ENCODE data around the gene POGZ. TPM values are rescaled to one million over a fixed set of nuclear protein-coding genes. Genes with fewer than 3 reads are reported as not detected.

The POGZ gene
- total RNA-seq, 6 experiments from 2014 or later = 13.5 to 44.9 (median 29.9) TPM

DNA sequence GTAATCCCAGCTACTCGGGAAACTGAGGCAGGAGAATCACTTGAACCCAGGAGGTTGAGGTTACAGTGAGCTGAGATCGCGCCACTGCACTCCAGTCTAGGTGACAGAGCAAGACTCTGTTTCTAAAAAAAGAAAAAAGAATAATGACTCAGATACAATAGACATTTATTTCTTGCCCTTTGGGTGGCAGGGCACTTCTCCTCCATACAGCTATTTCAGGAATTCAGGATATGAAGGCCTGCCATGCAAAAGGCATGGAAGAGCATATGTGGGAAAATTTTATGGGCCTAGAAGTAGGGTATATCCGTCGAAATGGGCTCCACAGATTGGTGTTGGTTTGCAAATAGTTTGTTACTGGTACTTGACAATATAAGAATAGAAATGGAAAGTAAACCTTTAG, 20.2 kb upstream of the POGZ start:
- Histone ChIP-seq H3K4me1 (no peaks in the 10 kb centered on the region), H3K27ac (no peak overlapping the region), H3K27me3 (no peaks in the 10 kb centered on the region), H3K4me3 (no peak overlapping the region), H3K9me3 (no peaks in the 10 kb centered on the region), H3K36me3 (no peaks in the 10 kb centered on the region)
- intact Hi-C loops (cut with DNase I) = no loop called here
- WGBS (ENCODE audit: insufficient coverage, low coverage, low lambda C conversion rate, missing lambda C conversion rate) = 83% methylated on average over 5 of the region's 5 CpGs
- no peak for DNase-seq
- no peak for ATAC-seq
- TF ChIP-seq POLR2A (IDR thresholded peaks at IDR 0.05) = no peak
- TF ChIP-seq, protein P1, sequence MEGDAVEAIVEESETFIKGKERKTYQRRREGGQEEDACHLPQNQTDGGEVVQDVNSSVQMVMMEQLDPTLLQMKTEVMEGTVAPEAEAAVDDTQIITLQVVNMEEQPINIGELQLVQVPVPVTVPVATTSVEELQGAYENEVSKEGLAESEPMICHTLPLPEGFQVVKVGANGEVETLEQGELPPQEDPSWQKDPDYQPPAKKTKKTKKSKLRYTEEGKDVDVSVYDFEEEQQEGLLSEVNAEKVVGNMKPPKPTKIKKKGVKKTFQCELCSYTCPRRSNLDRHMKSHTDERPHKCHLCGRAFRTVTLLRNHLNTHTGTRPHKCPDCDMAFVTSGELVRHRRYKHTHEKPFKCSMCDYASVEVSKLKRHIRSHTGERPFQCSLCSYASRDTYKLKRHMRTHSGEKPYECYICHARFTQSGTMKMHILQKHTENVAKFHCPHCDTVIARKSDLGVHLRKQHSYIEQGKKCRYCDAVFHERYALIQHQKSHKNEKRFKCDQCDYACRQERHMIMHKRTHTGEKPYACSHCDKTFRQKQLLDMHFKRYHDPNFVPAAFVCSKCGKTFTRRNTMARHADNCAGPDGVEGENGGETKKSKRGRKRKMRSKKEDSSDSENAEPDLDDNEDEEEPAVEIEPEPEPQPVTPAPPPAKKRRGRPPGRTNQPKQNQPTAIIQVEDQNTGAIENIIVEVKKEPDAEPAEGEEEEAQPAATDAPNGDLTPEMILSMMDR (IDR thresholded peaks at IDR 0.05) = no peak

DNA sequence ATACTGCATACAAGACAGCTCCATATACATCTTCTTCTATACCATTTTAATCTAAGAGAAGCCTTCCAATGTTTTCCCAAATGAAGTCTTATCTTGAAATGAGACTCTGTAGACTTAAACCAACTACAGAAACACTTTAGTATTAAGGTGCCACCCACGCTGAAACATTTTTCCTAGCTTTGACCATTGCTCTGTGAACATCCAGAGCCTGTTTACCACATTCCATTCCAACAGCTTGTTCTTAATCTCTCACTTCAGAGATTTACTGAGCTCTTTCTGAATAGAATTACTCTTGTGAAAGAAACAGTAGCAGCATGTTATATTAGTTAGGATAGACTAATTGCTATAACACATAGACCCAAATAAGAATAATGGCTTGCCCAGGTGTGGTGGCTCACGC, 19.6 kb upstream of the POGZ start:
- no peak overlapping the region for H3K4me3 ChIP-seq
- TF ChIP-seq, protein P1 (IDR thresholded peaks at IDR 0.05) = no peak
- TF ChIP-seq POLR2A (IDR thresholded peaks at IDR 0.05) = no peak
- H3K4me1 ChIP-seq = no peaks in the 10 kb centered on the region
- H3K9me3 ChIP-seq = no peaks in the 10 kb centered on the region
- H3K27ac ChIP-seq = no peak overlapping the region
- DNase-seq (no peak), ATAC-seq (no peak)
- WGBS (ENCODE audit: insufficient coverage, low coverage, low lambda C conversion rate, missing lambda C conversion rate) = 75% methylated on average over 2 of the region's 2 CpGs
- intact Hi-C loops (cut with DNase I) = no loop called here
- H3K27me3 ChIP-seq = no peaks in the 10 kb centered on the region
- H3K36me3 ChIP-seq = no peaks in the 10 kb centered on the region

GRCh38 chr1:151478140-151478812, 19.0 kb upstream of the POGZ start:
- DNase-seq = no peak
- intact Hi-C loops (cut with DNase I) = no loop called here
- no peak for TF ChIP-seq POLR2A (IDR thresholded peaks at IDR 0.05)
- TF ChIP-seq, protein P1 (IDR thresholded peaks at IDR 0.05) = no peak
- H3K36me3 ChIP-seq = no peaks in the 10 kb centered on the region
- no peak for ATAC-seq
- H3K27me3 ChIP-seq = no peaks in the 10 kb centered on the region
- no peak overlapping the region for H3K4me3 ChIP-seq
- WGBS (ENCODE audit: insufficient coverage, low coverage, low lambda C conversion rate, missing lambda C conversion rate) = 85% methylated on average over 1 of the region's 1 CpG
- H3K4me1 ChIP-seq = no peaks in the 10 kb centered on the region
- no peak overlapping the region for H3K27ac ChIP-seq
- H3K9me3 ChIP-seq = no peaks in the 10 kb centered on the region

GRCh38 chr1:151477066-151477465, 17.8 kb upstream of the POGZ start:
- Histone ChIP-seq H3K36me3 (no peaks in the 10 kb centered on the region), H3K27me3 (no peaks in the 10 kb centered on the region), H3K4me3 (no peak overlapping the region), H3K9me3 (no peaks in the 10 kb centered on the region), H3K4me1 (no peaks in the 10 kb centered on the region), H3K27ac (no peak overlapping the region)
- ATAC-seq (no peak), DNase-seq (no peak)
- 63% methylated on average over 3 of the region's 3 CpGs for WGBS (ENCODE audit: insufficient coverage, low coverage, low lambda C conversion rate, missing lambda C conversion rate)
- TF ChIP-seq, protein P1 (IDR thresholded peaks at IDR 0.05) = no peak
- no peak for TF ChIP-seq POLR2A (IDR thresholded peaks at IDR 0.05)
- intact Hi-C loops (cut with DNase I) = no loop called here
